Erythroblast (primary cell): ENCODE measurements around the gene SNRPA1.

Experiments used
- GATA1 ChIP-seq: IDR thresholded peaks from 2 replicates; pipeline ENCODE4 v1.6.1; 2011; ENCODE audit warnings: low read depth, mild to moderate bottlenecking, control low read depth, low read length, moderate library complexity
- POLR2A ChIP-seq: IDR thresholded peaks from 2 replicates; pipeline ENCODE4 v1.6.1; 2011; ENCODE audit warnings: mild to moderate bottlenecking, low read length

GRCh38 chr15:101318147-101318819 is 23.2 kb upstream of the SNRPA1 start:
- TF ChIP-seq POLR2A = no peak
- no peak for TF ChIP-seq GATA1
